ENCODE results near the gene TSPYL6.

Gene TSPYL6

GRCh38 chr2:54255230-54256090 lies 569 bp downstream of the TSPYL6 start:
- DNase-seq: no peak

- no peak for DNase-seq
Measured at GRCh38 chr2:54254180-54254579, 1.8 kb downstream of the TSPYL6 start.

GRCh38 chr2:54249629-54250028 lies 6.4 kb downstream of the TSPYL6 start:
- no peak for DNase-seq

GRCh38 chr2:54247115-54247514 lies 8.9 kb downstream of the TSPYL6 start:
- DNase-seq: no peak

GRCh38 chr2:54240515-54241469 lies 15.2 kb downstream of the TSPYL6 start:
- no peak for DNase-seq

GRCh38 chr2:54239427-54239826 lies 16.6 kb downstream of the TSPYL6 start:
- no peak for DNase-seq

GRCh38 chr2:54237428-54237827 lies 18.6 kb downstream of the TSPYL6 start:
- no peak for DNase-seq

- no peak for DNase-seq
Measured at GRCh38 chr2:54233832-54234649, 22.0 kb downstream of the TSPYL6 start.

GRCh38 chr2:54228945-54229344 lies 27.1 kb downstream of the TSPYL6 start:
- DNase-seq: no peak

- no peak for DNase-seq
Measured at GRCh38 chr2:54227798-54228197, 28.2 kb downstream of the TSPYL6 start.

GRCh38 chr2:54226260-54226659 lies 29.8 kb downstream of the TSPYL6 start:
- DNase-seq: no peak

- DNase-seq: no peak
Measured at GRCh38 chr2:54224997-54225396, 31.0 kb downstream of the TSPYL6 start.

GRCh38 chr2:54213082-54213481 lies 42.9 kb downstream of the TSPYL6 start:
- no peak for DNase-seq

- DNase-seq: no peak
Measured at GRCh38 chr2:54212456-54212855, 43.6 kb downstream of the TSPYL6 start.

- no peak for DNase-seq
Measured at GRCh38 chr2:54209379-54209778, 46.6 kb downstream of the TSPYL6 start.

- no peak for DNase-seq
Measured at GRCh38 chr2:54208364-54209240, 47.4 kb downstream of the TSPYL6 start.

GRCh38 chr2:54207666-54208195 lies 48.3 kb downstream of the TSPYL6 start:
- DNase-seq: no peak

- DNase-seq: no peak
Measured at GRCh38 chr2:54206596-54206995, 49.4 kb downstream of the TSPYL6 start.

GRCh38 chr2:54204476-54204875 lies 51.6 kb downstream of the TSPYL6 start:
- DNase-seq: no peak

All from effector CD4-positive, alpha-beta T cell (primary cell).